ENCODE data around the gene COA8.

DNA sequence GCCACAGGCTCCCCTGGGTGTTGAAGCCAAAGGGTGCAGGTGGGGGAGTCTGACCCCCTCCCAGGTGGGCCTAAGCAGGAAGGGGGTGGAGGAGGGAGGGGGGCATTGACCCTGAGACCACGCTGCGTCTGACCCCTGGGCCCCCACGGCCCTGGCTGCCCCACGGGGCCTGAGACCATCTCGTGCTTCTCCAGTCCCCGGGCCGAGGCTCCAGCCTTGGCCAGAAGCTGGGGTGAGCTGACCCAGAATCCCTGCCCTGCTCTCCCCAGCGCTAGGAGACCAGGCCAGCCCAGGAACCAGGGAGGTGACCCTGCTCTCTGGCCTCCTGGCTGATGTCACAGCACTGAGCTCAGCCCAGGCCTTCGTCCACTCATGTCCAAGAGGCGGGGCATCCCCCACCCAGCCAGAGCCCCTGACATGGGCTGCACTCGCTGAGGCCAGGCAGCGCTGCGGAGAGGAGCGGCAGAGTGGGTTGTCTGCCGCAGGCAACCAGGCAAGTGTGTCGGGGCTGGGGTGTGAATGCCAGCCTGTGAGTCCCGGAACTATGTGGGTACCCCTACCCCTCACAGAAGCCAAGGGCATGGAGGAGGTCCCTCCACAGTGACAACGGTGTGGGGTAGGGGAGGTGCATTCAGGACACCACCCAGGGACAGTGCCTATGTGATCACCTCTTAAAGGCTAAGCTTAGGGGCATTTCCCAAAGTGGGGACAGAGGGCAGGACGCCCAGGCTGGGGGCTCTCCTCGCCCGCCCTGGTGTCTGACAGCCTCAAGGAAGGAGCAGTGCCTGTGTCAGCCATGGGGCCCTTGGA lies 27.5 kb upstream of the COA8 start:
- no peak for TF ChIP-seq CTCF (conservative IDR thresholded peaks at IDR 0.05 in 1 of 2, IDR thresholded peaks at IDR 0.05 in 1 of 2; ENCODE audit: low read depth in 1 of 2, low read length in 2 of 2)
- no peak for TF ChIP-seq EZH2 (IDR thresholded peaks at IDR 0.05; ENCODE audit: low read length, missing control alignments)

Measured in fibroblast of lung (primary cell).